SJSA1 (cell line): ENCODE results near the gene MUC5B. TPM values are rescaled to one million over a fixed set of nuclear protein-coding genes. Genes with fewer than 3 reads are reported as not detected.

Experiments
- DNase-seq, 2 experiments: peaks; one replicate each; pipeline ENCODE4 v3.0.0-alpha.2; 2015 to 2020; ENCODE audit warnings: low spot score in 2 of 2, low read depth in 1 of 2
- H3K27ac ChIP-seq: fragments of 250-450 bp; sonication (Bioruptor Pico); 2 replicates; pipeline ENCODE4 v1.5.1; 2020; ENCODE audit warnings: mild to moderate bottlenecking, moderate library complexity
- H3K27me3 ChIP-seq: fragments of 250-450 bp; sonication (Bioruptor Pico); replicated peaks from 2 replicates; pipeline ENCODE4 v1.5.1; 2020; ENCODE audit warnings: mild to moderate bottlenecking, moderate library complexity
- H3K36me3 ChIP-seq: fragments of 250-450 bp; sonication (Bioruptor Pico); 2 replicates; pipeline ENCODE4 v1.5.1; 2020; ENCODE audit warnings: mild to moderate bottlenecking
- H3K4me1 ChIP-seq: fragments of 250-450 bp; sonication (Bioruptor Pico); replicated peaks from 2 replicates; pipeline ENCODE4 v1.6.1; 2021; ENCODE audit warnings: mild to moderate bottlenecking
- H3K4me3 ChIP-seq: fragments of 250-450 bp; sonication (Bioruptor Pico); 2 replicates; pipeline ENCODE4 v1.5.1; 2020; ENCODE audit warnings: mild to moderate bottlenecking
- H3K9me3 ChIP-seq: fragments of 250-450 bp; sonication (Bioruptor Pico); replicated peaks from 2 replicates; pipeline ENCODE4 v1.5.1; 2020; ENCODE audit warnings: mild to moderate bottlenecking
- total RNA-seq: library from RNA; depleted of rRNA; stranded (reverse); fragments of >200 nt; shearing (Covaris generic); gene quantifications from 2 replicates; pipeline ENCODE4 v1.2.3, GENCODE V29; 2014

MUC5B gene
- total RNA-seq, 1 experiment from 2014 or later = not detected

DNA sequence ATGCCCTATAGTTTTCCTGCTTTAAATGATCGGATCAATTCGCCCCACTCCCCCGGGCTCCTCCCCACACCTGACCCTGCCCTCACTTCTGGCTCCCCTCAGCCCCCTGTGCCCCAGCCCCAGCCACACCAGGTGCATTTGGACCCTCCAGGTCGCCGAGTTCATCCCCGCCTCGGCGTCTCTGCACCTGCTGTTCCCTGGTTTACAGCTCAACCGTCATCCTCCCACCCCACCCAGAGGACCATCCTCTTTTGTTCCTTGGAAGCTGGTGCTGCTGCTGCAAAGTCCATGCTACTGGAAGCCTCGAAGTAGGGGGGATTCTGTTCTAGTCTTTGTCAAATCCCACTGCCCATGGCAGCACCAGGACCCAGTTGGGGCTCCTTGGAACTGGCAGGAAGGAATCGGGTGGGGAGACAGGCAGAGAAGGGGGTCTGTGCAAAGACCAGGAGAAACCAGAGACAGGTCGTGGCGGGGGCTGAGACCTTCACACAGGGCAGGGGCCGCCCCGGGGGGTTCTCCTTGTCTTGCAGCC, 4.5 kb upstream of the MUC5B start:
- no peaks in the 10 kb centered on the region for H3K36me3 ChIP-seq
- H3K27me3 ChIP-seq = no peaks in the 10 kb centered on the region
- no peaks in the 10 kb centered on the region for H3K4me1 ChIP-seq
- H3K27ac ChIP-seq = no peak overlapping the region
- H3K4me3 ChIP-seq = no peak overlapping the region
- no peak for DNase-seq
- no peaks in the 10 kb centered on the region for H3K9me3 ChIP-seq

DNA sequence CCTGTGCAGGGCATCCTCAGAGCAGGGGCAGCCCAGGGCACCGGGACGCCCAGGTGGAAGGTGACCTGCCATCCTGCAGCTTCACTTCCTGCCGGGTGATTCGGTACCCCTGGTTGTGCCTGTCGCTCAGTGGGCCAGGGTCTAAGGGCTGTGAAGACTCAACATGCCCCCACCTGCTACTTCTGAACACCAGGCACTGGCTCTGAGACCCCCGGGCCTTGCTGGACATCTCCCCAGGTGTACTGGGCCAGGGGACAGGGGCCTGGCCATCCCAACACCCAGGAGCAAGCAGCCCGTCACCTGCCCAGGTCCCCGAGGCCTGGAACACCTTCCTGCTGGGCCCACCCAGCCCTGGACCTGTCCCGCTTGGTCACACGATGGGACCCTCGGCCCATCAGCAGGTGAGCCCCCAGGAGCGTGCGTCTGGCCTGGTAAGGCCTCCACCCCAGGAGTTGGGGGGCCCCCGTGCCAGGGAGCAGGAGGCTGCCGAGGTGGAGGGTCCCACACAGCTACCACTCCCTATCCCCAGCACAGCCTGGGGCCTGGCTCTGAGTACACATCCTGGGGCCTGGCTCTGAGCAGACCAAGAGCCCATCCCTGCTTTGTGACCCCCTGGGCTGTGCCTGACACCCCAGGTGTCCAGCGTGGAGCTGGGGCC, 3.9 kb upstream of the MUC5B start:
- no peak overlapping the region for H3K27ac ChIP-seq
- H3K4me1 ChIP-seq = no peaks in the 10 kb centered on the region
- no peaks in the 10 kb centered on the region for H3K36me3 ChIP-seq
- H3K27me3 ChIP-seq = no peaks in the 10 kb centered on the region
- H3K4me3 ChIP-seq = no peak overlapping the region
- no peak for DNase-seq
- no peaks in the 10 kb centered on the region for H3K9me3 ChIP-seq

GRCh38 chr11:1219446-1219833, 3.4 kb upstream of the MUC5B start:
- Histone ChIP-seq H3K4me1 (no peaks in the 10 kb centered on the region), H3K36me3 (no peaks in the 10 kb centered on the region), H3K9me3 (no peaks in the 10 kb centered on the region), H3K4me3 (no peak overlapping the region), H3K27ac (no peak overlapping the region), H3K27me3 (no peaks in the 10 kb centered on the region)
- no peak for DNase-seq

DNA sequence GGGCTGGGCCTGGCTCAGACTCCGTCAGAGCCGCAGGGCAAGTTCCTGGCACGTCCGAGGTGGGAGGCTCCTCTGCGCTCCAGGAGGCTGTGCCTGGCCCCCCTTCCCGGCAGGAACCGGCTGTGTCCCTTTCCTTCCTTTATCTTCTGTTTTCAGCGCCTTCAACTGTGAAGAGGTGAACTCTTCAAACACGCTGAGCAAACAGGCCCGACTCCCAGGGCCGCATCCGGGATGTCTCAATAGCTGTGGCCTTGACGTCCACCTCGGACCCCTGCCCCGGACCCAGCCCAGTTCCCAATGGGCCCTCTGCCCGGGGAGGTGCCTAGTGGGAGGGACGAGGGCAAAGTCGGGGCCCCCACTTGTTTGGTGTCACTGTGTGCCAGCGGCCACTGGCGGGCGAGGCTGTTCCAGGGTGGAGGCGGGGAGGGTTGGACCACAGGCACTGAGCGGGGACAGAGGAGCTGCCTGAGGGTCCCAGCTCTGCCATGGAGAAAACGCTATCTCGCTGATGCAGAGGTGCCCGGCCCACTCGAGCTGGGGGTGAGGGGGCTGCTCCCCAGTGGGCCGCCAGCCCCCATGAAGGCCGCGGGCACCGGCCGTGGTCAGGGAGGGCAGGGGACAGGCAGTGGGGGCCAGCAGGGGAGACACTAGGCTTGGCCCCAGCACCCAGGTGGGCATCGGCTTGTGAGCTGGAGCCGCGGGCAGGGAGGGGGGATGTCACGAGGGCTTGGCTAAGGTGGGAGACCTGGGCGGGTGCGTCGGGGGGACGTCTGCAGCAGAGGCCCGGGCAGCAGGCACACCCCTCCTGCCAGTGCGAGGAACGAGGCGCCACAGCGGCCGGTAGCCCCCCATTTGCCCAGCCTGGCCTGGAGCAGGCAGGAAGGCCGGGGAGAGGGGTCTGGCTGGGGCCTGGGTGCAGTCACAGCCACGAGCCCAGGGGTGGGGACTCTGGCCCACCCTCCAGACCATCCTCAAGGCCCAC, 2.7 kb upstream of the MUC5B start:
- DNase-seq = no peak
- H3K9me3 ChIP-seq = no peaks in the 10 kb centered on the region
- H3K27ac ChIP-seq = no peak overlapping the region
- H3K4me3 ChIP-seq = no peak overlapping the region
- 0 out of 2 replicates have a peak, but pooled peaks cover 5% of the 10 kb centered on the region for H3K27me3 ChIP-seq
- no peaks in the 10 kb centered on the region for H3K4me1 ChIP-seq
- no peaks in the 10 kb centered on the region for H3K36me3 ChIP-seq

DNA sequence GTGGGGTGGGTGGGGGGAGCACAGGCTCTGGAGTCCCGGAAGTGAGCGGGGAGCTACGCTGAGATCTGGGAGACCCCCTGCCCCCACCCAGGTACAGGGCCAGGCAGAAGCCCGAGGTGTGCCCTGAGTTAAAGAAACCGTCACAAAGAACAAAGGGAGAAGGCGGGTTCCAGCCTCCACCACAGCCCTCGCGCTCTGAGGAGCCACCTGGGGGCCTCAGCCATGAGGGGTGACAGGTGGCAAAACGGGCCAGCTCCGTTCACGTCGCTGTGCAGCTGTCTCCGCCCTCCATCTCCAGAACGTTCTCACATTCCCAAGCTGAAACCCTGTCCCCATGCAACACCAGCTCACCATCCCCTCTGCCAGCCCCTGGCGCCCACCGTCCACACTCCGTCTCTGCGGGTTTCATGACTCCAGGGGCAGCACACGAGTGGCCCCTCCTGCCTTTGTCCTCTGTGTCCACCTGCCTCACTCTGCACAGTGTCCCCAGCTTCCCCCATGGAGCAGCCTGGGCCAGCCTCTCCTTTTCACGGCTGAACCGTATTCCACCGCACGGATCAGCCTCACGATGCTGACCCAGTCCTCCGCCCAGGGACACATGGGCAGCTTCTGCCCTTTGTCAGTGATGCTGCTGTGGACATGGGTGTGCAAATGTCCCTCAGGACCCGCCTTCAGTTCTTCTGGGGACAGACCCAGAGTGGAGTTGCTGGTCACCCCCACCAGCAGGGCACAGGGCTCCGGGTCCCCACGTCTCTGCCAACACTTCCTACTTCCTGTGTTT, 1.7 kb upstream of the MUC5B start:
- no peak overlapping the region for H3K4me3 ChIP-seq
- 0 out of 2 replicates have a peak, but pooled peaks cover 6% of the 10 kb centered on the region for H3K27me3 ChIP-seq
- no peak overlapping the region for H3K27ac ChIP-seq
- no peak for DNase-seq
- no peaks in the 10 kb centered on the region for H3K9me3 ChIP-seq
- H3K36me3 ChIP-seq = no peaks in the 10 kb centered on the region
- H3K4me1 ChIP-seq = no peaks in the 10 kb centered on the region

DNA sequence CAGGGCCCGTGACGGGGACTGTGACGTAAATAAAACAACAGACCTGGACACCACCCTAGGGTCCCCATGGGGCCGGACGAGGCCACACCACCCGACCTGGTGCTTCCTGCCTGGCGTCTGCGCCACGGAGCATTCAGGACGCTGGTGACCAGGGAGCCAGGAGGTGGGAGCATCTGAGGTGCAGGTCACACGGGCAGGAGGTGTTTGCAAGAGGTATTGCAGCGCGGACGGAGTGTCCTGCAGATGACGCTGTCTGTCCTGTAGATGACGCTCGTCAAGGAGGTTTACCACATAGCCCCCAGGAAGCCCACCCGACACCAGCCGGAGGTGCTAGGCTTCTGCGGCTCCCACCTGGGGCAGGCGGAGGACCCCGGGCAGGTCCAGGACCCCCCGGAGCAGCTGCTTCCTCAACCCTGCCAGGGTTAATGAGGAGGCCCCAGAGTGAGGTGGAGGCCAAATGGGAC, 986 bp upstream of the MUC5B start:
- H3K9me3 ChIP-seq = no peaks in the 10 kb centered on the region
- no peaks in the 10 kb centered on the region for H3K4me1 ChIP-seq
- 0 out of 2 replicates have a peak, but pooled peaks cover 6% of the 10 kb centered on the region for H3K27me3 ChIP-seq
- no peaks in the 10 kb centered on the region for H3K36me3 ChIP-seq
- no peak overlapping the region for H3K27ac ChIP-seq
- DNase-seq = no peak
- no peak overlapping the region for H3K4me3 ChIP-seq

DNA sequence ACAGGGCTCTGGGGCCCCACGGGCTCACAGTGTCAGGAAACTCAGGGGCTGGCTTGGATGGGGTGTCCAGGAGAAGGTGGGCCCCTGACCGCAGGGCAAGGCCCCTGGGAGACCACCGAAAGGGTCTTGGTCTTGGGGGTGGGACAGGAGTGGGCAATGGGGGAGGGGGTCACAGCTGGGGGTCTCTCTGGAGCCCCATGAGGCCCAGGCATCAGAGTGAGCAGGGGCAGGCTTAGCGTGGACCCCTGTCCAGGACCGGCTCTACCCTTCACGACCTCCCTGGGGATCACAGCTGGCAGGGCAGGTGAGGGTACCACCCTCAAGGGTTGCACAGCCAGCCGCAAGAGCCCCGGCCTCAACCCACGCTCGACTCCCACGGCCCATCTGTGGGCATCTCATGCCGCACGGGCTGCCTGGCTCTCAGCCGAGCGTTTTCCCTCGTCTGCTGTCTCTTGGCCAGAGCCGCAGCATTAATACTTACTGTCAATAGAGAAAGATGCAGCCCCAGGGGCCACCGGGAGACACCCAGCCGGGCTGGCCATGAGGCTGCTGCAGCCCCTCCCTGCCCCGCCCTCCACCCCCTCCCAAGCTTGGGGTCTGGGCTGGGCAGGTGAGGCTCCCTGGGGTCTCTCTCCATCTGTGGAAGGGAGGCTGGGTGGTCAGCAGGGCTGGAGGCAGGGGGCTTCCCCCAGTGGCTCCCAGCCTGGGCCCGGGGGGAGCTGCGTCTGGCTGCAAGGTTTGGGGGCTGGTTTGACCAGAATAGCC, 662 bp downstream of the MUC5B start:
- H3K4me3 ChIP-seq = no peak overlapping the region
- H3K4me1 ChIP-seq = no peaks in the 10 kb centered on the region
- H3K27ac ChIP-seq = no peak overlapping the region
- 0 out of 2 replicates have a peak, but pooled peaks cover 6% of the 10 kb centered on the region for H3K27me3 ChIP-seq
- DNase-seq = no peak
- no peaks in the 10 kb centered on the region for H3K36me3 ChIP-seq
- H3K9me3 ChIP-seq = no peaks in the 10 kb centered on the region

GRCh38 chr11:1224111-1224490, 1.2 kb downstream of the MUC5B start:
- Histone ChIP-seq H3K9me3 (no peaks in the 10 kb centered on the region), H3K27me3 (0 out of 2 replicates have a peak, but pooled peaks cover 6% of the 10 kb centered on the region), H3K36me3 (no peaks in the 10 kb centered on the region), H3K4me3 (no peak overlapping the region), H3K27ac (no peak overlapping the region), H3K4me1 (no peaks in the 10 kb centered on the region)
- DNase-seq = no peak

DNA sequence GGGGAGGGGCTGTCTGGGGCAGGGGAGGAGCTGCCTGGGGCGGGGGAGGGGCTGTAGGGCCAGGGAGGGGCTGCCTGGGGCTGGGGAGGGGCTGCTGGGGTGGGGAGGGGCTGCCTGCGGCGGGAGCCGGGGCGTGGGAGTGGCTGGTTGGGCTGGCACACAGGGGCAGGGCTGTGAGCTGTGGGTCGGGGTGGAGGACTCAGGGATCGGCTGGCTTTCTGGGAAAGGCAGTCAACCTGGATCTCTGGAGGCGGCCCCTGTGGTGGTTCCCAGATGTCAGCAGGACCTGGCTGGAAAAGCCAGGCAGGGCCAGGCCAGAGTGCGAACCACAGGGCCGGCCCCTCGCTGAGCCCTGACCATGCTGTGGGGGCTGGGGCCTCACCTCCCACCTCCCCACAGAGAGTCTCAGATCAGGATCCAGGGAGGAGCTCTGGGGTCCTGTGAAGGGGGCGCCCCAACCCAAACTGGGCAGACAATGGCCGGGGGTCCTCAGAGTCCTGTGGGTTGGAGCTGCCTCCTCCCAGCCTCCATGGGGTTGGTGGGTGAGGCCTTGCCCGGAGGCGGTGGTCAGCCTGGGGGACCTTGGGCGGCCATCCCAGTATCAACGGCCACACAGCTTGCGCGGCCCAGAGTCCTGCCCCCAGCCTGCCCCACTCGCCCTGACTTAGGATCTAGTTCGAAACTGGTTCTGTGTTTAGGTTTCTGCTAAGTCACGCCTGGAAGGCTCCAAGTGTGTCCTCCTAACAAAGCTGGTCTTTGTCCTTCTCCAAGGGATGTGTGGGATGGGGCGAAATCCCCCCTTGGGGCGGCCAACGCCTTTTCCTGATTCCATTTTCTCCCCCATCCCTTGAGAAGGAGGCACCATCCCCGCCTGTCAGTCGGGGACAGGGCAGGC, 1.9 kb downstream of the MUC5B start:
- Histone ChIP-seq H3K27ac (no peak overlapping the region), H3K4me3 (no peak overlapping the region), H3K4me1 (no peaks in the 10 kb centered on the region), H3K27me3 (0 out of 2 replicates have a peak, but pooled peaks cover 6% of the 10 kb centered on the region), H3K36me3 (no peaks in the 10 kb centered on the region), H3K9me3 (no peaks in the 10 kb centered on the region)
- DNase-seq = no peak

DNA sequence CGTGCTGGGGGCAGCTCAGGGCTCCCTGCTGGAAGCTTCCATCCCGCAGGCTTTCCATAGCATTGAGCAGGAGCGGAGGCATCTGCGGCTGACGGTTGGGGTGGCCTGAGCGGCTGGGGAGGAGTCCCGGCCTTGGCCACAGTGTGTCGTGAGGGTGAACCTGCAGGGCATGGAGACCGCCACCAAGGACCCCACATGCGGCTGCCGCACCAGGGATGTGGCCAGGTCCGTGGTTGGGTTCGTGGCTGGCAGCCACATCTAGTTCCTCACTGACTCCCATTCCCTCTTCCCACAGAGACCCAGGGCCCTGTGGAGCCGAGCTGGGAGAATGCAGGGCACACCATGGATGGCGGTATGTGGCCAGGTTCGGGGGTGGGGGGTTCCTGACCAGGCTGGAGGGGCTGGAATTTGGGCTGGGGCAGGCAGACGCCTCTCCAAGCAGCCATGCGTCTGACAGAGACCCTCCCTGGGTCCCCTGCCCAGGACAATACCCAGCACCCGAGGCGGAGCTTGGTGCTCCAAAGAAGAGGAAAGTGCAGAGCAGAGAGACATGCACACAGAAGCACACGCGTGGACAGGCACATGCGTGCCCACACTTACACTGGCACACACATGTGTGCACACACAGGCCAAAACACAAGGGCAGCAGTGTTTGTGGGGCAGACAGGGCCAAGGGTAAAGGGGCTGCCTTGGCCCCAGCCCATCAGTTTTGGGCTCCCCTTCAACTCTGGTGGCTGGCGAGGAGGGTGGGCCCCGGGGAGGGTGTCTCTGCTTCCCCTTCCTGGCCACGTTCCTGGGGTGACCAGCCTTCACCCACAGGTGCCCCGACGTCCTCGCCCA, 2.7 kb downstream of the MUC5B start:
- no peak for DNase-seq
- Histone ChIP-seq H3K4me3 (no peak overlapping the region), H3K27me3 (0 out of 2 replicates have a peak, but pooled peaks cover 6% of the 10 kb centered on the region), H3K27ac (no peak overlapping the region), H3K9me3 (no peaks in the 10 kb centered on the region), H3K4me1 (no peaks in the 10 kb centered on the region), H3K36me3 (no peaks in the 10 kb centered on the region)

- H3K4me3 ChIP-seq = no peak overlapping the region
- H3K9me3 ChIP-seq = no peaks in the 10 kb centered on the region
- 0 out of 2 replicates have a peak, but pooled peaks cover 6% of the 10 kb centered on the region for H3K27me3 ChIP-seq
- no peaks in the 10 kb centered on the region for H3K36me3 ChIP-seq
- no peak overlapping the region for H3K27ac ChIP-seq
- no peaks in the 10 kb centered on the region for H3K4me1 ChIP-seq
- no peak for DNase-seq
Measured at GRCh38 chr11:1226226-1226985, 3.5 kb downstream of the MUC5B start.
